Panc1 (cell line): Measurements from ENCODE around the gene AAMDC. TPM values are rescaled to one million over a fixed set of nuclear protein-coding genes. Genes with fewer than 3 reads are reported as not detected.

Experiments used
- ATAC-seq: fragments of 200-7000 bp; cut with Tn5 transposase; 2 replicates; pipeline ENCODE4 v1.9.1; 2020; ENCODE audit warnings: mild to moderate bottlenecking, moderate library complexity
- BruUV-seq: library from RNA; stranded (reverse); fragments of 400-500 nt; replicated peaks from 2 replicates; lab custom pipeline; 2021; lab: Mats Ljungman, UMichigan
- CTCF ChIA-PET: fragments of 300-600 bp; sonication (Branson Sonifier 250); formaldehyde crosslinking; loops from one replicate; lab custom pipeline; 2022; ENCODE audit warnings: antibody characterized with exemption; lab: Charles Lee
- POLR2A ChIA-PET: fragments of 300-600 bp; sonication (Branson Sonifier 250); formaldehyde crosslinking; loops from one replicate; lab custom pipeline; 2022; ENCODE audit warnings: antibody characterized with exemption; lab: Charles Lee
- DNase-seq: peaks from one replicate; pipeline ENCODE4 v3.0.0-alpha.2; 2010; ENCODE audit warnings: low read depth, low spot score
- H3K27ac ChIP-seq: 2 replicates; pipeline ENCODE4 v1.5.1; 2011; ENCODE audit warnings: mild to moderate bottlenecking, low read length, inconsistent platforms
- H3K27me3 ChIP-seq: fragments of 200-500 bp; sonication (Bioruptor generic); 2 replicates; pipeline ENCODE4 v1.6.0; 2014; ENCODE audit warnings: low read length, inconsistent platforms; ENCODE audit not compliant: control insufficient read depth, insufficient read depth
- H3K36me3 ChIP-seq: fragments of 200-500 bp; sonication (Bioruptor generic); 2 replicates; pipeline ENCODE4 v1.5.1; 2014; ENCODE audit warnings: inconsistent platforms, mild to moderate bottlenecking, low read length, moderate library complexity; ENCODE audit not compliant: control insufficient read depth, insufficient read depth
- H3K4me1 ChIP-seq: 2 replicates; pipeline ENCODE4 v1.5.1; 2011; ENCODE audit warnings: inconsistent platforms, mild to moderate bottlenecking, low read length, moderate library complexity; ENCODE audit not compliant: control insufficient read depth, insufficient read depth
- H3K4me3 ChIP-seq, 2 experiments: 2 replicates each; pipeline ENCODE4 v1.5.1; 2011 to 2012; ENCODE audit warnings: low read depth in 2 of 2, low read length in 2 of 2, mild to moderate bottlenecking in 2 of 2, inconsistent platforms in 1 of 2, moderate library complexity in 1 of 2
- H3K9me3 ChIP-seq: fragments of 200-500 bp; sonication (Bioruptor generic); 2 replicates; pipeline ENCODE4 v1.5.1; 2014; ENCODE audit warnings: low read depth, mild to moderate bottlenecking, inconsistent platforms, low read length, moderate library complexity; ENCODE audit not compliant: control insufficient read depth, insufficient read depth
- CTCF ChIP-seq: fragments of 450-650 bp; IDR thresholded peaks from 2 replicates; pipeline ENCODE4 v1.5.1; 2017; ENCODE audit warnings: mild to moderate bottlenecking
- POLR2AphosphoS5 ChIP-seq: IDR thresholded peaks from 2 replicates; pipeline ENCODE4 v1.6.1; 2012; ENCODE audit warnings: mild to moderate bottlenecking, low read depth, low read length, moderate library complexity
- SIN3A ChIP-seq: IDR thresholded peaks from 2 replicates; pipeline ENCODE4 v1.6.1; 2012; ENCODE audit warnings: low read depth, mild to moderate bottlenecking, low read length, moderate library complexity, borderline replicate concordance; ENCODE audit not compliant: insufficient read depth
- TCF7L2 ChIP-seq: IDR thresholded peaks from 2 replicates; pipeline ENCODE4 v1.6.1; 2011; ENCODE audit warnings: mild to moderate bottlenecking, low read depth, low read length, inconsistent platforms
- in situ Hi-C: cut with HindIII; loops from 2 replicates; pipeline ENCODE4 v1.10.0; 2016; ENCODE audit warnings: low sequenced_read_pairs, low pct_unique_long_range_greater_than_20kb
- intact Hi-C: fragments of 100-400 bp; cut with micrococcal nuclease; formaldehyde crosslinking; loops from one replicate; pipeline ENCODE4 v1.10.0; 2022; ENCODE audit not compliant: unreplicated experiment
- total RNA-seq: library from RNA; stranded (reverse); gene quantifications from one replicate; pipeline ENCODE4 v1.2.1, GENCODE V29; 2021; ENCODE audit not compliant: unreplicated experiment
- TF ChIP-seq, protein P1 (sequence below), 2 experiments: IDR thresholded peaks; 2 replicates each; pipeline ENCODE4 v1.6.1; 2011 to 2012; ENCODE audit warnings: low read depth in 2 of 2, control low read depth in 1 of 2, low read length in 1 of 2, mild to moderate bottlenecking in 1 of 2, moderate library complexity in 1 of 2; ENCODE audit not compliant: insufficient read depth in 1 of 2

AAMDC gene
- total RNA-seq, 1 experiment from 2014 or later = 52.7 TPM

DNA sequence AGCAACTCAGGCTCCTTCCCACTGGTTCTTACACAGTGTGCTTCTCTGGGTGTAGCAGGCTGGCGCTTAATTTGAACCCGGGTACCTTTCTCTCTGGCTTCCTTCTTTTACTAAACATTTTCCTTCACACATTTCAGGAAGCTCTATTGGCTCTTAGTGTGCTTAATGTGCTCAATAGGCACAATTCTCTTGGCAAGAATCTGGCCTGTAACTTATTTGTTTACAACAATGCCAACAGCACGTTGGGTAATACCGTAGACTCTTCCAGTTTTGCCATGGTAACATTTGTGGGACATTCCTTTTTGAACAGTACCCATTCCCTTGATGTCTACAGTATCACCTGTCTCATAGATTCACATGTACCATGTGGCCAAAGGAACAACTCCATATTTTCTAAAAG is 47.8 kb downstream of the AAMDC start:
- intact Hi-C loops = no loop called here
- Histone ChIP-seq H3K4me3 (no peak overlapping the region), H3K36me3 (no peaks in the 10 kb centered on the region; the same call in 1 of the 2 replicates), H3K9me3 (no peaks in the 10 kb centered on the region), H3K27ac (no peak overlapping the region), H3K27me3 (no peaks in the 10 kb centered on the region), H3K4me1 (no peaks in the 10 kb centered on the region)
- ATAC-seq (no peak), DNase-seq (no peak)
- no TSS peak for BruUV-seq
- CTCF ChIA-PET = no interaction called here
- in situ Hi-C loops = no loop called here
- POLR2A ChIA-PET = no interaction called here
- TF ChIP-seq, protein P1, sequence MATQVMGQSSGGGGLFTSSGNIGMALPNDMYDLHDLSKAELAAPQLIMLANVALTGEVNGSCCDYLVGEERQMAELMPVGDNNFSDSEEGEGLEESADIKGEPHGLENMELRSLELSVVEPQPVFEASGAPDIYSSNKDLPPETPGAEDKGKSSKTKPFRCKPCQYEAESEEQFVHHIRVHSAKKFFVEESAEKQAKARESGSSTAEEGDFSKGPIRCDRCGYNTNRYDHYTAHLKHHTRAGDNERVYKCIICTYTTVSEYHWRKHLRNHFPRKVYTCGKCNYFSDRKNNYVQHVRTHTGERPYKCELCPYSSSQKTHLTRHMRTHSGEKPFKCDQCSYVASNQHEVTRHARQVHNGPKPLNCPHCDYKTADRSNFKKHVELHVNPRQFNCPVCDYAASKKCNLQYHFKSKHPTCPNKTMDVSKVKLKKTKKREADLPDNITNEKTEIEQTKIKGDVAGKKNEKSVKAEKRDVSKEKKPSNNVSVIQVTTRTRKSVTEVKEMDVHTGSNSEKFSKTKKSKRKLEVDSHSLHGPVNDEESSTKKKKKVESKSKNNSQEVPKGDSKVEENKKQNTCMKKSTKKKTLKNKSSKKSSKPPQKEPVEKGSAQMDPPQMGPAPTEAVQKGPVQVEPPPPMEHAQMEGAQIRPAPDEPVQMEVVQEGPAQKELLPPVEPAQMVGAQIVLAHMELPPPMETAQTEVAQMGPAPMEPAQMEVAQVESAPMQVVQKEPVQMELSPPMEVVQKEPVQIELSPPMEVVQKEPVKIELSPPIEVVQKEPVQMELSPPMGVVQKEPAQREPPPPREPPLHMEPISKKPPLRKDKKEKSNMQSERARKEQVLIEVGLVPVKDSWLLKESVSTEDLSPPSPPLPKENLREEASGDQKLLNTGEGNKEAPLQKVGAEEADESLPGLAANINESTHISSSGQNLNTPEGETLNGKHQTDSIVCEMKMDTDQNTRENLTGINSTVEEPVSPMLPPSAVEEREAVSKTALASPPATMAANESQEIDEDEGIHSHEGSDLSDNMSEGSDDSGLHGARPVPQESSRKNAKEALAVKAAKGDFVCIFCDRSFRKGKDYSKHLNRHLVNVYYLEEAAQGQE (IDR thresholded peaks at IDR 0.05; ENCODE audit: insufficient read depth in 1 of 2, low read depth in 2 of 2, low read length in 1 of 2) = no peak
- TF ChIP-seq CTCF = no peak
- no peak for TF ChIP-seq SIN3A
- TF ChIP-seq TCF7L2 = no peak
- no peak for TF ChIP-seq POLR2AphosphoS5

DNA sequence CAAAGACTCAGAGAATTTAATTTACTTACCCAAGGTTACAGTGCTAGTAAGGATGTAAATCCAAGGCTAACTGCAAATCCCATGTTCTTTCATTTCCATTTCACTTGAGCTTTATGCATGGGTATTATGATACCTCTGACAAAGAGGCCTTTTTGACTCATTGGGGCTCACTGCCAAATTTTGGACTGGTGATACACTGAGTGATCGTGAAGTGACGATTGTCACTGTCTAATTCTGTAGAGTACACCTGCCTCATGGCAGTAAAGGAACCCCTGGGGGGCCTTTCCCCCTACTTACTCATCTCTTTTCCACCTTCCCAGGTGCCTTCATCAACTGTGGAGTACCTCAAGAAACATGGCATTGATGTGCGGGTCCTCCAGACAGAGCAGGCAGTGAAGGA is 50.9 kb downstream of the AAMDC start:
- DNase-seq (no peak), ATAC-seq (no peak)
- H3K36me3 ChIP-seq = no peaks in the 10 kb centered on the region; the same call in 1 of the 2 replicates
- H3K27me3 ChIP-seq = no peaks in the 10 kb centered on the region
- BruUV-seq = no TSS peak
- H3K4me1 ChIP-seq = no peaks in the 10 kb centered on the region
- TF ChIP-seq, protein P1 (IDR thresholded peaks at IDR 0.05; ENCODE audit: insufficient read depth in 1 of 2, low read depth in 2 of 2, low read length in 1 of 2) = no peak
- TF ChIP-seq POLR2AphosphoS5 = no peak
- no peak for TF ChIP-seq TCF7L2
- TF ChIP-seq SIN3A = no peak
- no peak for TF ChIP-seq CTCF
- POLR2A ChIA-PET = no interaction called here
- CTCF ChIA-PET = no interaction called here
- no peak overlapping the region for H3K27ac ChIP-seq
- H3K4me3 ChIP-seq = no peak overlapping the region
- in situ Hi-C loops (no loop called here), intact Hi-C loops (no loop called here)
- H3K9me3 ChIP-seq = no peaks in the 10 kb centered on the region
